WERI-Rb-1 (cell line): ENCODE results near the gene SCT.
A peak's percentile ranks its signal among the peaks of the same experiment; 100 is the strongest.

ENCODE experiments used
- DNase-seq: peaks from one replicate; pipeline ENCODE4 v3.0.0-alpha.2; 2020
- H3K27ac ChIP-seq: fragments of 250-450 bp; sonication (Bioruptor Pico); 2 replicates; pipeline ENCODE4 v1.5.1; 2020; ENCODE audit warnings: mild to moderate bottlenecking, moderate library complexity
- H3K27me3 ChIP-seq: fragments of 250-450 bp; sonication (Bioruptor Pico); 2 replicates; pipeline ENCODE4 v1.5.1; 2021; ENCODE audit warnings: mild to moderate bottlenecking, low read depth, moderate library complexity; ENCODE audit not compliant: insufficient read depth, severe bottlenecking
- H3K36me3 ChIP-seq: fragments of 250-450 bp; sonication (Bioruptor Pico); 2 replicates; pipeline ENCODE4 v1.5.1; 2020; ENCODE audit warnings: mild to moderate bottlenecking, moderate library complexity
- H3K4me3 ChIP-seq: 2 replicates; pipeline ENCODE4 v1.5.1; 2011; ENCODE audit warnings: low read depth, mild to moderate bottlenecking, control low read depth, low read length
- H3K9me3 ChIP-seq: fragments of 250-450 bp; sonication (Bioruptor Pico); 2 replicates; pipeline ENCODE4 v1.5.1; 2021; ENCODE audit warnings: mild to moderate bottlenecking, moderate library complexity; ENCODE audit not compliant: severe bottlenecking
- TF ChIP-seq, protein P1 (sequence below): IDR thresholded peaks from 2 replicates; pipeline ENCODE4 v1.5.1; 2011; ENCODE audit warnings: low read depth, mild to moderate bottlenecking, control low read depth, inconsistent platforms, low read length

Gene SCT, protein sequence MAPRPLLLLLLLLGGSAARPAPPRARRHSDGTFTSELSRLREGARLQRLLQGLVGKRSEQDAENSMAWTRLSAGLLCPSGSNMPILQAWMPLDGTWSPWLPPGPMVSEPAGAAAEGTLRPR

DNA sequence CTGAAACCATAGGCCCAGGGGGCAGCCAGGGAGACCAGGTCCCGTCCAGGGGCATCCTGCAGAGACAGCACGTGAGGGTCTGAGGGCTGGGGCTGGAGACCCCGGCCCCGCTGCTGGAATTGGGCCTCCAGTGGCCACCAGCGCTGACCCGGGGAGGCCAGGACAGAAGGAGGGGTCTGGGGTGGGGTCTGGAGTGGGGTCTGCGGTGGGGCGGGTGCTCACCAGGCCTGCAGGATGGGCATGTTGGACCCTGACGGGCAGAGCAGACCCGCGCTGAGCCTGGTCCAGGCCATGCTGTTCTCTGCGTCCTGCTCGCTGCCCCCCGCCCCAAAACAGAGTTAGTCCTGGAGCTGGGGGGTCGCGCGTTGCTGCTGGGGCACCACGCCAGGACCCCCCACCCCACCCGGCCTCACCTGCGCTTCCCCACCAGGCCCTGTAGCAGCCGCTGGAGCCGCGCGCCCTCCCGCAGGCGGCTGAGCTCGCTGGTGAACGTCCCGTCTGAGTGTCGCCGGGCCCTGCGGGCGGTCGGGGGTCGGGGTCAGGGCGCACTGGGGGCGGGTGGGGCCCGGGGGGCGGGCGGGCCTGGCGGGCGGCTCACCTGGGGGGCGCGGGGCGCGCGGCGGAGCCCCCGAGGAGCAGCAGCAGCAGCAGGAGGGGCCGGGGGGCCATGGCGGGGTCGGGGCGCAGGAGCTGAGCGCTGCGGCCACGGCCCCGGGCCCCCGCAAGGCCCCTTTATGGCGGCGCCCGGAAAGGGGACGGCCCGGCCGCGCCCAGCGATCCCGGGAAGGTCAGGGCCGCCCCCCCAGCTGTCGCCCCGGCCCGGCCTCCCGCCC is at the start of gene SCT:
Gene SCT (minus strand): TSS at position 707 of the 833 bp plus-strand sequence. CDS start 38 bp downstream, at position 669.
- no peaks in the 10 kb centered on the region for H3K27me3 ChIP-seq
- H3K27ac ChIP-seq = no peak within 1 kb of the TSS
- no peaks in the 10 kb centered on the region for H3K9me3 ChIP-seq
- no peaks in the 10 kb centered on the region; the same call in 1 of the 2 replicates for H3K36me3 ChIP-seq
- TF ChIP-seq, protein P1, sequence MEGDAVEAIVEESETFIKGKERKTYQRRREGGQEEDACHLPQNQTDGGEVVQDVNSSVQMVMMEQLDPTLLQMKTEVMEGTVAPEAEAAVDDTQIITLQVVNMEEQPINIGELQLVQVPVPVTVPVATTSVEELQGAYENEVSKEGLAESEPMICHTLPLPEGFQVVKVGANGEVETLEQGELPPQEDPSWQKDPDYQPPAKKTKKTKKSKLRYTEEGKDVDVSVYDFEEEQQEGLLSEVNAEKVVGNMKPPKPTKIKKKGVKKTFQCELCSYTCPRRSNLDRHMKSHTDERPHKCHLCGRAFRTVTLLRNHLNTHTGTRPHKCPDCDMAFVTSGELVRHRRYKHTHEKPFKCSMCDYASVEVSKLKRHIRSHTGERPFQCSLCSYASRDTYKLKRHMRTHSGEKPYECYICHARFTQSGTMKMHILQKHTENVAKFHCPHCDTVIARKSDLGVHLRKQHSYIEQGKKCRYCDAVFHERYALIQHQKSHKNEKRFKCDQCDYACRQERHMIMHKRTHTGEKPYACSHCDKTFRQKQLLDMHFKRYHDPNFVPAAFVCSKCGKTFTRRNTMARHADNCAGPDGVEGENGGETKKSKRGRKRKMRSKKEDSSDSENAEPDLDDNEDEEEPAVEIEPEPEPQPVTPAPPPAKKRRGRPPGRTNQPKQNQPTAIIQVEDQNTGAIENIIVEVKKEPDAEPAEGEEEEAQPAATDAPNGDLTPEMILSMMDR = no peak
- H3K4me3 ChIP-seq = no peak within 1 kb of the TSS
- peak; percentile 6 for DNase-seq

DNA sequence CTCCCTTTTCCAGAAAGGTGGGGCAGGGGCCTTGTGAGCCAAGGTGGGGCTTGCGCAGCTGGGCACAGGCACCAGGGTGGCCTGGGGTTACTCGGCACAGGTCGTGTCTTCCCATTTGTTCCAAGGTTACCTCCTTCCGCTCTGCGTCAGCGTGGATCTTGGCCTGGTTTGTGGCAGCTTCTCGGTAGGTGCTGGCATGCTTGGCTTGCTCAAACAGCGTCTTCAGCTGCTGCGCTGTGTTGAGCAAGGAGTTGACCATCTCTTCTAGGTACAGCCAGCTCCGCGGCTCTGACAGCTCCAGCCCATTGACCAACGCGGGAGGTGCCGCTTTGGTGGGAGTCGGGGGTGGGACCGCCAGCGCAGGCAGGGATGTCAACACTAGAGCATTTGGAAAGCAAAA is 47.4 kb upstream of the SCT start:
- no peak for DNase-seq
- H3K27me3 ChIP-seq = no peaks in the 10 kb centered on the region
- TF ChIP-seq, protein P1 = no peak
- no peaks in the 10 kb centered on the region for H3K9me3 ChIP-seq
- H3K36me3 ChIP-seq = peaks cover 57% of the 10 kb centered on the region
- H3K4me3 ChIP-seq = no peak overlapping the region
- no peak overlapping the region for H3K27ac ChIP-seq

DNA sequence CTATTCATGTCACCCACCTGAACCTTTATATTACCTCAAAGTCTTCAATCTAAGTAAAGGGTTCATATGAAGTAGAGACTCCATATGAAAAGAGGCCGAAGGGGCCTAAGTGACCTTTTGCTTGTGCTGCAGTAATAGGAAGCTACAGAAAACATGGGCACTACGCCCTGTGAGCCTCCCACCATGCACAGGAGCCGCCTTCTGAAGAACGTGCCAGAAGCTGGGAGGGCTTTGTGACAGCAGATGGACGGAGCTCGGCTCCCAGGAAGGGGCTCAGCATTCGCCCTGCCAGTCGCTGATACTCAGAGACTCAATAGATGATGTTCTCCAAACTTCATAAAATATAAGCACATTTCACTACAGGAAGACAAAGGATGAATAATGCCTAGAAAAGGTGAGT is 46.9 kb upstream of the SCT start:
- H3K36me3 ChIP-seq = peaks cover 57% of the 10 kb centered on the region

DNA sequence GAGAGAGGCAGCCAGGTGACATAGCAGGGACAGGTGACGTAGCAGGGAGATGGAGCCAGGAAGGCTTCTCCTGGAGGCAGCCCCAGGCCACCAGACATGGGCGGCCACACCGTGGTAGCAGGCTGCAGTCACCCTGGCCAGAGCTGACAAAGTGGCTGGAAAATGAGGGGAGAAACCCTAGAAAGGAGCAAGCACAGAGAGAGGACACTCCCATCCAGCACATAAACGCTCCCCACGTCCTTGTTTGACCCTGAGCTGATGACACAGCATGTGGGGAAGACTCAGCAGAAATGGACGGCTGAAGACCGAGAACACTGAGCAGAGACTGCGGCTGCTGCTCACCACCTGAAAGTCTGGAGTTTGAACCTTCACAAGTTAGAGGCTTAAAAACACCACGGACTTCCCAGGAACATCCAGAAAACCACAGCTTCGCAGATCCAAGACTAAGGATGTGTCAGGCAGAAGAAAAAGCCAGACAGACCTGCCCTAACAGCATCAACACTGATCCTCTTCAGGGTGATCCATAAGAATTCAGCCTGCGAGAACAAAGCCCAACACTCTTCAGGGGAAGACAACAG is 38.8 kb upstream of the SCT start:
- Histone ChIP-seq H3K9me3 (no peaks in the 10 kb centered on the region), H3K4me3 (no peak overlapping the region), H3K27me3 (no peaks in the 10 kb centered on the region), H3K36me3 (peaks cover 42% of the 10 kb centered on the region), H3K27ac (no peak overlapping the region)
- TF ChIP-seq, protein P1 = no peak
- no peak for DNase-seq

More for the DNA sequence above, 46.9 kb upstream of the SCT start:
- H3K27ac ChIP-seq = no peak overlapping the region
- DNase-seq = no peak
- H3K9me3 ChIP-seq = no peaks in the 10 kb centered on the region
- no peaks in the 10 kb centered on the region for H3K27me3 ChIP-seq
- H3K4me3 ChIP-seq = no peak overlapping the region
- TF ChIP-seq, protein P1 = no peak

DNA sequence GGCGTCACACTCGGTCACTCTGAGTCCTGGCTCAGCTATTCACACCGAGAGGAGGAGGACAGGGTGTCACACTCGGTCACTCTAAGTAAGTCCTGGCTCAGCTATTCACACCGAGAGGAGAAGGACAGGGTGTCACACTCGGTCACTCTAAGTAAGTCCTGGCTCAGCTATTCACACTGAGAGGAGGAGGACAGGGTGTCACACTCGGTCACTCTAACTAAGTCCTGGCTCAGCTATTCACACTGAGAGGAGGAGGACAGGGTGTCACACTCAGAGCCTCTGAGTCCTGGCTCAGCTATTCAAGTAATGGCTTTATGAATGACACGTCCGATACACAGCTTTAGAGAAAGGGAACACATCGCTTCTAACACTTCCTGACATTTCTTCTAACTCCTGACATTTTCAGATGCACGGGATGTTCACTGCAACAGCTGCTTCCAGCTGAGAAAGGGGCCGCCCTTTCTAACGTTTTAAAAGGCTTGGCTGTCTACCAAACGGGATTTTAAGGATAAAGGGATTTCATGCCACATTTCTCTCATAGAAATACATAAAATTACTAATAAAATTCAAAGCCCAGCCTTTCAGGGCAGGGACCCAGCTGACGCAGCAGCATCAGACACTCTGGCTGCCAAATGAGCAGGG is 38.2 kb upstream of the SCT start:
- DNase-seq = no peak
- Histone ChIP-seq H3K27me3 (no peaks in the 10 kb centered on the region), H3K27ac (no peak overlapping the region), H3K4me3 (no peak overlapping the region), H3K9me3 (no peaks in the 10 kb centered on the region), H3K36me3 (peaks cover 47% of the 10 kb centered on the region)
- TF ChIP-seq, protein P1 = no peak
